Vagina (tissue), 2 donors: ENCODE data around the gene GON4L.

Source experiments
- CTCF ChIP-seq, 3 experiments: fragments of 450-650 bp in 2 of 3; fragments of 200-600 bp in 1 of 3; sonication (generic) in 1 of 3; IDR thresholded peaks; one replicate each; pipeline ENCODE4 v1.5.1; 2017 to 2019; ENCODE audit warnings: antibody characterized with exemption in 3 of 3, mild to moderate bottlenecking in 2 of 3, moderate library complexity in 2 of 3
- POLR2A ChIP-seq, 2 donors: fragments of 450-650 bp; IDR thresholded peaks; one replicate each; pipeline ENCODE4 v1.6.1; 2017; ENCODE audit warnings: antibody characterized with exemption in 2 of 2, mild to moderate bottlenecking in 2 of 2, moderate library complexity in 2 of 2

- TF ChIP-seq CTCF (IDR thresholded peaks at IDR 0.05) (no peak), POLR2A (IDR thresholded peaks at IDR 0.05) (no peak)
Measured at GRCh38 chr1:155717041-155717440, 140.0 kb downstream of the GON4L start.
